ENCODE results near the gene UBE3D.
"Not testable (repeated sequence)": the region's sequence is repeated elsewhere in the genome, so short reads cannot be mapped to it uniquely, and the experiment has no call there.

Gene UBE3D

GRCh38 chr6:82906951-82907350 is 158.7 kb downstream of the UBE3D start:
- no peak for DNase-seq

- DNase-seq: no peak
Observed at GRCh38 chr6:82906489-82906888, 159.2 kb downstream of the UBE3D start.

- no peak for DNase-seq
Observed at GRCh38 chr6:82904860-82905259, 160.8 kb downstream of the UBE3D start.

GRCh38 chr6:82904257-82904656 is 161.4 kb downstream of the UBE3D start:
- no peak for DNase-seq

- no peak for DNase-seq
Observed at GRCh38 chr6:82902290-82902689, 163.4 kb downstream of the UBE3D start.

- no peak for DNase-seq
Observed at GRCh38 chr6:82894653-82895259, 170.9 kb downstream of the UBE3D start.

GRCh38 chr6:82893889-82894652 is 171.6 kb downstream of the UBE3D start:
- DNase-seq: no peak

GRCh38 chr6:82891503-82891902 is 174.1 kb downstream of the UBE3D start:
- DNase-seq: not testable (repeated sequence)

GRCh38 chr6:82891076-82891475 is 174.6 kb downstream of the UBE3D start:
- DNase-seq: no peak

- no peak for DNase-seq
Observed at GRCh38 chr6:82890240-82890639, 175.4 kb downstream of the UBE3D start.

GRCh38 chr6:82889143-82889542 is 176.5 kb downstream of the UBE3D start:
- no peak for DNase-seq

GRCh38 chr6:82882363-82883023 is 183.1 kb downstream of the UBE3D start:
- DNase-seq: no peak

GRCh38 chr6:82881519-82881918 is 184.1 kb downstream of the UBE3D start:
- DNase-seq: no peak

GRCh38 chr6:82878812-82879211 is 186.8 kb downstream of the UBE3D start:
- no peak for DNase-seq

GRCh38 chr6:82877213-82878195 is 188.1 kb downstream of the UBE3D start:
- DNase-seq: no peak

- DNase-seq: no peak
Observed at GRCh38 chr6:82875573-82876185, 190.0 kb downstream of the UBE3D start.

GRCh38 chr6:82874867-82875266 is 190.8 kb downstream of the UBE3D start:
- DNase-seq: no peak

GRCh38 chr6:82872185-82872584 is 193.5 kb downstream of the UBE3D start:
- DNase-seq: no peak

GRCh38 chr6:82870582-82871172 is 195.0 kb downstream of the UBE3D start:
- no peak for DNase-seq

GRCh38 chr6:82869493-82869892 is 196.1 kb downstream of the UBE3D start:
- DNase-seq: no peak

- no peak for DNase-seq
Observed at GRCh38 chr6:82867946-82868345, 197.7 kb downstream of the UBE3D start.

- no peak for DNase-seq
Observed at GRCh38 chr6:82866446-82866845, 199.2 kb downstream of the UBE3D start.
